ENCODE measurements around the gene HAND1. TPM values are rescaled to one million over a fixed set of nuclear protein-coding genes. Genes with fewer than 3 reads are reported as not detected.

The HAND1 gene
- polyA plus RNA-seq, 1 experiment = not detected

GRCh38 chr5:154451957-154452356 is 26.1 kb downstream of the HAND1 start:
- no peaks in the 10 kb centered on the region for H3K9me3 ChIP-seq (ENCODE audit: control insufficient read depth, insufficient read depth, low read length)
- ChIA-PET POLR2A (no interaction called here), CTCF (interaction anchor here (0.7 to 2.3 kb wide), 4 partner anchors 15 to 380 kb away, joined by 3 to 11 read pairs (median 6); no protein-coding TSS in a partner anchor)
- H3K4me3 ChIP-seq (ENCODE audit: low read depth, low read length) = no peak overlapping the region
- no peak for DNase-seq (ENCODE audit: low read depth, low spot score)
- no peak overlapping the region for H3K27ac ChIP-seq (ENCODE audit: low read depth, low read length)
- no peak for TF ChIP-seq CTCF (IDR thresholded peaks at IDR 0.05; ENCODE audit: low read depth, low read length)
- no peaks in the 10 kb centered on the region for H3K27me3 ChIP-seq (ENCODE audit: control insufficient read depth, insufficient read depth, low read length)

GRCh38 chr5:154449786-154450185 is 28.2 kb downstream of the HAND1 start:
- ChIA-PET CTCF (interaction anchor here (0.7 to 3.0 kb wide), 6 partner anchors 9 to 377 kb away, joined by 3 to 16 read pairs (median 6); no protein-coding TSS in a partner anchor), POLR2A (no interaction called here)
- no peak for DNase-seq (ENCODE audit: low read depth, low spot score)
- TF ChIP-seq CTCF (IDR thresholded peaks at IDR 0.05; ENCODE audit: low read depth, low read length) = no peak
- H3K27me3 ChIP-seq (ENCODE audit: control insufficient read depth, insufficient read depth, low read length) = no peaks in the 10 kb centered on the region
- H3K9me3 ChIP-seq (ENCODE audit: control insufficient read depth, insufficient read depth, low read length) = no peaks in the 10 kb centered on the region
- H3K4me3 ChIP-seq (ENCODE audit: low read depth, low read length) = no peak overlapping the region
- H3K27ac ChIP-seq (ENCODE audit: low read depth, low read length) = no peak overlapping the region

- peak overlapping the region; percentile 31 for H3K27ac ChIP-seq (ENCODE audit: low read depth, low read length)
- TF ChIP-seq CTCF (IDR thresholded peaks at IDR 0.05; ENCODE audit: low read depth, low read length) = no peak
- CTCF ChIA-PET = interaction anchor here (0.9 to 2.0 kb wide), 4 partner anchors 17 to 375 kb away, joined by 3 to 6 read pairs (median 4); no protein-coding TSS in a partner anchor
Measured at GRCh38 chr5:154447089-154447725, 30.8 kb downstream of the HAND1 start.

GRCh38 chr5:154446195-154447088 is 31.6 kb downstream of the HAND1 start:
- POLR2A ChIA-PET = interaction anchor here (0.6 kb wide), 2 partner anchors 32 to 226 kb away, joined by 3 read pairs; no protein-coding TSS in a partner anchor
- CTCF ChIA-PET = interaction anchor here (1.0 to 2.0 kb wide), 4 partner anchors 17 to 374 kb away, joined by 3 to 6 read pairs (median 4); no protein-coding TSS in a partner anchor
- TF ChIP-seq CTCF (IDR thresholded peaks at IDR 0.05; ENCODE audit: low read depth, low read length) = no peak
- Histone ChIP-seq H3K27ac (ENCODE audit: low read depth, low read length) (peak overlapping the region; percentile 31), H3K9me3 (ENCODE audit: control insufficient read depth, insufficient read depth, low read length) (no peaks in the 10 kb centered on the region), H3K27me3 (ENCODE audit: control insufficient read depth, insufficient read depth, low read length) (no peaks in the 10 kb centered on the region), H3K4me3 (ENCODE audit: low read depth, low read length) (peak overlapping the region; percentile 67)
- no peak for DNase-seq (ENCODE audit: low read depth, low spot score)

More at GRCh38 chr5:154447089-154447725, 30.8 kb downstream of the HAND1 start:
- Histone ChIP-seq H3K4me3 (ENCODE audit: low read depth, low read length) (peak overlapping the region; percentile 67), H3K27me3 (ENCODE audit: control insufficient read depth, insufficient read depth, low read length) (no peaks in the 10 kb centered on the region), H3K9me3 (ENCODE audit: control insufficient read depth, insufficient read depth, low read length) (no peaks in the 10 kb centered on the region)
- no peak for DNase-seq (ENCODE audit: low read depth, low spot score)
- POLR2A ChIA-PET = interaction anchor here (0.6 kb wide), 1 partner anchor 227 kb away, joined by 3 read pairs; no protein-coding TSS in a partner anchor
